DOHH2 (cell line): Measurements from ENCODE around the gene SELENOF.
"Not testable (repeated sequence)": the region's sequence is repeated elsewhere in the genome, so short reads cannot be mapped to it uniquely, and the experiment has no call there.

Source experiments
- CTCF ChIP-seq: fragments of 200-600 bp; sonication (generic); IDR thresholded peaks from one replicate; pipeline ENCODE4 v1.5.1; 2014; ENCODE audit warnings: antibody characterized with exemption, mild to moderate bottlenecking, low read depth, low read length; ENCODE audit not compliant: poor library complexity, severe bottlenecking
- EZH2phosphoT487 ChIP-seq: fragments of 200-600 bp; sonication (generic); IDR thresholded peaks from 2 replicates; pipeline ENCODE4 v1.6.1; 2017; ENCODE audit warnings: borderline replicate concordance, mild to moderate bottlenecking, antibody characterized with exemption, low read length, moderate library complexity, mixed read lengths

- not testable (repeated sequence) for TF ChIP-seq CTCF, EZH2phosphoT487
These were observed 94.0 kb downstream of the SELENOF start for GRCh38 chr1:86819970-86820369.
